Germinal center (tissue), 1 donor: ENCODE results near the gene PPP2R2B.

Experiments used
- DNase-seq: peaks from one replicate; pipeline ENCODE4 v3.0.0; 2012; ENCODE audit warnings: mixed read lengths, low spot score

Gene PPP2R2B

DNA sequence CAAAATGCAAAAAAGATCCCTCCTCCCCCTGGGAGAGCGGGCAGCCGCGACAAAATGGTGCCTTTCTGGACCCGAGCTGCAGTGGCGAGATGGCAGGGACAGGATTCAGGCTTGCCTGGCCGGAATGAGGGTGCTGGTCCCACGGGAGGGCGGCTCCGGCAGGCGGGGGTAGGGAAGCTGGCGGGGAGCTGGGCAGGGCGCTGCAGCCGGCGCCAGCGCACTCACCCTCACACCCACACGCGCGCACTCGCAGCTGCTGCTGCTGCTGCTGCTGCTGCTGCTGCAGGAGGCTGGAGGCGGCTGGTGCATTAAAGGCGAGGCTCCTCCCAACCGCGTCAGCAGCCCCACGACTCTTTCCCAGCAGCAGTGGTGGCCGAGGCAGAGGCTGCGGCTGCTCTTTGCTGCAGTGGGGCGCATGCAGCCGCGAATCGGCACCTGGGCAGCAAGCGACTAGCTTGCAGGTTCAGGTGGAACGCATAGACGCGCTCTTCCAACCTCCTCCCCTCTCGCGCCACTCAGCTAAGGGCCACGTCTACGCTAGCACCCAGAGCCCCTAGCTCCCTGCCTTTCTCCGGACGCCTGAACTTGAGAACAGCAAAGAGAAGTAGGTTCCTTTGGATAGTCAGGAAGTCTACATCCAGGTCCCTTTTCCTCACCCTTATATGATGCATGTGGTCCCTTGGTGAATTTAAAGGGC, at the start of gene PPP2R2B:
PPP2R2B (minus strand) TSS at position 282 of the 697 bp plus-strand sequence.
- DNase-seq: no peak

DNA sequence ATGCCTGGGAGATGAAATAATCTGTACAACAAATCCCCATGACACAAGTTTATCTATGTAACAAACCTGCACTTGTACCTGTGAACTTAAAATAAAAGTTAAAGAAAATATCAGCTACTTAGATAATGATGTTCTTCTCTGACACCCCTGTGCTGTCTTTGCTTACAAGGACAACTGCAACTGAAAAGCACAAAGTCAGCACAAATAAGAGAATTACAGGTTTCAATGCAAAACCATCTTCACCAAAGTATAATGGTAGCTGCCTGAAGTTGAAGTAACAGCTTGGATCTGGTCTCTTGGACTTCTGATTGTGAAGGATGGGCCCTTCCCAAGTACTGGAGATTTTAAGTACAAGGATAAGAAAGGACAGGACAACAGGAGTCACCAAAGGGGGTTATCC, 45.6 kb upstream of the PPP2R2B start:
- no peak for DNase-seq

DNA sequence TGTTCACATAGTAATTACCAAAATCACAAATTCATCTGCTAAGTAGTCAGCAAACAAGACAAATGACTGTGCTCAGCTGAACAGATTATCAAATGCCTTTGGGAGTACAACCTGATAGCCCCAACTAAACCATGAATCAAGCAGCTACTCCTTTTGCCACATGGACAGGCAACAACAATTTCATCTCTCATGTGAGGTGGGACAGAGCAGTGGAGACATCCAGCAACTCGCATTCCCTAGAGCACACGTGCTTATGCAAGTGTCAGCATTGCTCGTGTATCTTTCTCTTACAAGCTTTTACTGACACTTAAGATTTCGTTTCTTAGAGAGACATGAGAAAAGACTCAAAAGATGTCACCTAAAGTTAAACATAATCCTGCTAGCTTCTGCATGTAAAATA, 42.7 kb upstream of the PPP2R2B start:
- DNase-seq: no peak

DNA sequence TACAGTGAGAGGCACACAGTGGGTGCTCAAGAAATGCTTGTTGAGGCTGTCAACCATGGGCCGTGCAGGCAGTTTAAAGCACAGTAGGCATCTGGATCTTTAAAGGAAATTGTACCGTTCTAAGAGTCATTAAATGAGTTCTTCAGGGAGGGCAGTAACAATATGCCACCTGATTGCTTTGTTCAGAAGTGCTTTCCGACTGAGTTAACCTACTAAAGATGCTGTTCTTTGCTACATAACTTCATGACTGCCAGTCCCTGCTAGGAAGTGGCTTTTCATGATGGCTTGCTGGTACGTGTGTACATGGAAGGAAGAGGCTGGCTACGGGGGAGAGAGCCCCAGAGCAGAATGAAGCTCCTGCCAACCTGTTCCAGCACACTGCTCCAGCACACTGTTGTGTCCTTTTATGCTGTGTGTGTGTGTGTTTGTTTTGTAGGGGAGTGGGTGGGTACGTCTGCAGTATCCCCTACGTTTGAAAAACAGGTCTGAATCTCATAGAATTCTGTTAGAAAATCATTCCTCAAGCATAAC, 41.9 kb upstream of the PPP2R2B start:
- DNase-seq: no peak

DNA sequence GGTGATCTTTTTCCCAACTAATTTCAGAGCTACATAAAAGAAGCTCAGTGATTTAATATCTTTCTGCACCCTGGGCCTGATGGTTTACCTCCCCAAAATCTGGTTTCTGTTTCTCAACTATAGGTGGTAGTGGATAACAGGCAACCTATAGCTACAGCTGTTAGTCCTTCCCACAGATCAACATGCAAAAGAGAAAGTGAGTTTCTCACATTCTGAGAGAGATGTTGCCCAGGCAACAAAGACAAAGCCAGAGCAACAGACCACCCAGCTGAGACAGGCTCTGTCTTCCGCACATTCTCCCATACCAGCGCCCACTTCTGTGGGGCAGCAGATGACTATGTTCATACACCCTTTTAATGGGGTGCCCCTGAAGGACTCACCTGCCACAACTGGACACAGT, 40.7 kb upstream of the PPP2R2B start:
- no peak for DNase-seq

DNA sequence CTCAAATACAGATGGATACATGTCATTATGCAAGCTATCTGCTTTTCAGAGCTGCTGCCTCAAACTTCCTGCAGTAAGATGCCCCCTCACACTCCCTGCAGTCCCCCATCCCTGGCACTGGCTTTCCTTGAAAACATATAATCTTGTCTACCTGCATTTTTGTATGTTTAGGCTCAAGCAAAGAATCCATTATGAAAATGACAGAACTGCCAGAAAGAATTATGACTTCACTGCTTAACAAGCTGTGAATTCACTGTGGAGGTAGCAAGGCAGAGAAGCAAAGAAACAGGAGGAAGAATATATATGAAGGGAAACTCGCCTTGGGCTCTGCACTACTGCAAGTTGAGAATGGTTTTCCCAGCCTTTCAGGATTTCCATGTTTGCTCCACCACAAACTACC, 39.4 kb upstream of the PPP2R2B start:
- DNase-seq: no peak

DNA sequence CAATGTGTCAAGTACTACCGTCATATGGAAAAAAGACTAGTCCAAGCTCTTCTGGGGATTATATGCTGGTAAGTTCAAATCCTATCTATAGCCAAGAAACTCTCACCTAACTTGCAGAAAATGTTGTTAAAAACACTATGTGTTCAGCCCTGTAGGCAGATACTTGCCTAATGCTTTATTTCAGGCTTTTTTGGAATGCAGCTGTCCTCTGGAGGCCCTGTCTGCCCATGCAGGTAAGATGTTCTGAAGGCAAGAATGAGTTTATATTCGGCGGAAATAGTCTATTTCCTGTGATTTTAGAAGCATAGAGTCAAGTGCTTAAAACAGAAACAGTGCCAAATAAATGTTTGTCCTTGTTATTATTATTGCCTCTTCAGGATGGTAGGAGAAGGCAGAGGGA, 34.3 kb upstream of the PPP2R2B start:
- DNase-seq: no peak

DNA sequence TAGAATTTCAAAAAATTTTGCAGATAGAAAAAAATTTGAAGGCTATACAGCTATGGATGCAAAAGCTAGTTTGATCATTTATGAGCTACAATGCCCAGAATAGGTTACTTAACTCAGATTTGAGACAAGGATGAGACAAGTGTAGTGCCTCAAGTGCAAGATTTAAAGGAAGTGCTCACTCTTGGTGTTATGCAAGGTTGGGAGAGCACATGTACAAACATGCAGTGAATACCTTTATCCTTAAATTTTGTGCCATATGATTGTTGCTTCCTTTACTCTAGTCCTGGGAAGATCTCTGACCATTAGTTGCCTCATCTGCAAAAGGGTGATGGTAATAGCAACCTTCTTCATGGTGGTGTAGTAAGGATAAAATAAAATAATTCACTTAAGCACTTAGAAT, 31.7 kb upstream of the PPP2R2B start:
- no peak for DNase-seq

DNA sequence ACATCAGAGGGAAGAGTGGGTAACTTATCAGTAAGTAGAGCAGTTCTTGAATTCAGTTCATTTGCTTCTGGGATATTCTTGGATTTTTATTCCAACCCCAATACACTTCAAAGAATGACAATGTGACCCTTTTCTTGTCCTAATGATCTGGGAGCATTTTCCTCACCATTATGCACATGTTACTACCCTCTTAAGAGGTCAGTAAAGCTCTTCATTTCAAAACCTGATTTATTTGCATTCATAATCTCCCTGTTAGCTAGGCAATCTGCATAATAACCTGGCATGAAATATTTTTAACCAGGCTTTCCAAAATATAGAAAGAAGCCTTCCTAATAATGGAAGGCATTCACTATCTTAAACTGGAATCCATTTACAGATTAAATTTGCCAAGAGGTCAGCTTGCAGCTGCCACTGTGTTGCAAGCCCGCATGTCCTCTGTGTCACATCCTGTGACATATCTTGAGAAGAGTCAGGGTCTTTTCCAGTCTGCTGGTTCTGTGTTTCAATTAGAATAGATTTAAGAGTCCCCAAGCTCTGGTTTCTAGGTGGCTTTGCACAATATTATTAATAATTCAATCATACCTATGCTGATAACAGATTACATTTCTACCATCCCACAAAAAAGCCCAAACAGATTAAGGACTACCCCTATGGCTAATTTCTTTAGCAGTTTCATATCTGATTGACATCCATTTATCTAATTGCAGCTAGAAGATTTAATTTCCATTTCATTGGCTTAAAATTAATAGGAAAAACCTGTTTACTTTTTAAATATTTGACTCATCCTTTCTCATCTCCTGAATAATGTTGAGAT, 30.9 kb upstream of the PPP2R2B start:
- no peak for DNase-seq

DNA sequence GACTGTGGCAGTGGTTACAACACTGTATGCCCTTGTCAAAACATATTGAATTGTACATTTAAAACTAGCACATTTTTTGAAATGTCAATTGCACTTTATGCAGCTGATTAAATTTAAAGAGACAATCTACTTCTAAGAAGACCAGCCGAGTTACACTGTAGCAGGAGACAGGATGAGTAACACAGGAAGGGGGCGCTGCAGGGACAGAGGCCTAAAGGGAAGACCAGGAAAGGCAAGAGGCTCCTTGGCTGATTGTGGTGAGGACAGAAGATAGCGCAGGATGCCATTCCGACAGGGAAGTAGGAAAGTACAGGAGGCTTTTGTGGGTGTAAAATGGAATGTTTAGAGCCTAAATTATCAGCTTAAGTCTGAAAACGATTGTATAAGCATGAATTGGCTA, 28.2 kb upstream of the PPP2R2B start:
- no peak for DNase-seq

DNA sequence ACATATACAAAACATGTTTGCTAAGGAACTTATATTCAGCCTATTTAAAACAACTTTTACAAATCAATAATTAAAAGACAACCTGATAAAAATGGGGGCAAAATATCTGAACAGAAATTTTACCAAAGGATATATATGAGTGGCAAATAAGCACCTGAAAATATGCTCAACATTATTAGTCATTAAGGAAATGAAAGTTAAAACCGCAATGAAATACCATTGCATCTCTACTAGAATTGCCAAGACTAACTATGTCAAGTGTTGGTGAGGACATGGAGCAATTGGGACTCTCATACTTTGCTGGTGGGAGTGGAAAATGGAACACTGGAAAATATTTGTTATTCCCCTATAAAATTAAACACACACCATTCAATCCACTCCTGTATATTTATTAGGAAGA, 26.3 kb upstream of the PPP2R2B start:
- DNase-seq: no peak

DNA sequence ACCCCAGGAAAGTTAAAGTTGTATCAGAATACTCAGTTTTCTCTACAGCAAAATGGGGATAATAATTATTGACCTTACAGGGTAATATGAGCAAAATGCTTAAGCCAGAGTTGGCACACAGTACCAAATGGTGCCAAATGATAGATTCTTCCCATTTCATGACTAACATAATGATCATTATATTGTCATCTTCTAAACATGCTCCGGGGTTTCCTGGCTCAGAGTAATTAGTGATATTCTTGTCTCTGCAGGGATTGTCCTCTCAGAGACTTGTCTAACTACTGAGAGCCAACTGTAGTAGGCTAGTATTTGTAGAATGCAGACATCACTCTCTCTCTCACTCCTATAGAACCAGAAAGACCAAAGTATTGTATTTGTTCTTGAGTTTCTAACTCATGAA, 25.2 kb upstream of the PPP2R2B start:
- DNase-seq: no peak

DNA sequence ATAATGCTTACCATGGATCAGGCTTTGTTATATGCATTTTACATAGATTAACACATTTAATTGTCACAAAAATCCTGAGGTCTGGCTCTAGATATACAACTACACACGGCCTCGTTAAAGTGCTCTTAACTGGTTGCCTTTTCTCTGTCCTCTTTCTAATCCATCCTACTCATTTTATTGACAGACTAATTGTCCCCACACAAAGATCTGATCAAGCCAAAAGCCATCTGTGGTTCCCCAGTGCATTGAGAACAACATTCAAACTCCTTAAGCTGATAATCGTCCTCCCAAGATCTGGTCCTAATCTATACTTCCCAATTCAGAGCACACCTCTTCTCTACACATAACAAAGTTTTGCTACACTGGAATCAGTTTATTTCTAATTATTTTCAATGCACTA, 23.9 kb upstream of the PPP2R2B start:
- DNase-seq: no peak

DNA sequence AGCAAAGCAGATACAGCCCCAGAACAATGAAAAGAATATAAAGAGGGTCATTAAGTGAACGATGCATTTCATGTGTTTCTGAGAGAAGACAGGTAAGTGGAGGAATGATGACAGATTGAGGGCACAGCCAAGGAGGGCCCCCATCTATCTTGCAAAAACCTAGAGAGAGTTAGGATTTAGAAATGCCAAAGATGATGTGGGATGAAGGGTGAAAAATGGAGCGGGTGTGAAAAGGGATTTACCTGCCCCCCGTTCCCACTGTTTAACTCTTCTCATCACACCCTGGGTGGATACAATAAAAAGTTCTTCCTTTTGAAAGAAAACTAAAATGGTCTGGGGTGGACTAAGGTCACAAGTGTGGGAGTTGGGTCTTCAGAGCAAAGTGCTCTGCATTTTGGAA, 18.5 kb upstream of the PPP2R2B start:
- no peak for DNase-seq

DNA sequence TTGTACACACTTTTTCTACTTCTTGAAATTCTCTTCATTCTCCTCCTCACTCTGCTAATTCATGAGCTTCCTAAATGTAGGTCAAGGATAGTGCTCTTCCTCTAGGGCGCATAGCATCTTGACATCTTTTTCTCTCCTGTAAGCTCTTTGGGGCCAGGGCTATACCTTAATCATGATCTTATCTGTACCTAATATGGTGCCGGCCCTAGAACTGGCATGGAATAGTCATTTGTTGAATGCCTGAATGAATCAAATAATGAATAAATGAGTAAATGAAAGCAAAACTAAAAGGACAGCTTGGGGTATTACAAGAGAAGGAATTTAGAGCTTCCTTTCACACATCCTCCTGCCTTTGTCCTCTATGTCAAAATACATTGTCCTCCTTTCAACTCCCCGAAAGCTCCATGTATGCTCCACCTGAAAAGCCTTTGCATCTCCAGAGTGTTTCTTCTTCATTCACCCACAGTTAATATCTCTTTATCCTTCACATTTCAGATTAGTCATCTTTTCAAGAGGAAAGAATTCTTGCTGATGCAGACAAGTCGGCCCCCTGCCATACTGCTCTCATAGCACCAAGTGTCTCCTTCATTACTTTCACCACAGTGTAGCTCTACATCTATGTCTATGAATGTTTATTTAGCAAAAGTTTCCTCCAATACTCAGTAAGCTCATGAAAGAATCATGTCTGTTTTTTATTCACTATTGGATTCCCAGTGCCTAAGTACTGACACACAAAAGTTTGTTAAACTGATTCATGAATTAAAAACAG, 16.4 kb upstream of the PPP2R2B start:
- no peak for DNase-seq

DNA sequence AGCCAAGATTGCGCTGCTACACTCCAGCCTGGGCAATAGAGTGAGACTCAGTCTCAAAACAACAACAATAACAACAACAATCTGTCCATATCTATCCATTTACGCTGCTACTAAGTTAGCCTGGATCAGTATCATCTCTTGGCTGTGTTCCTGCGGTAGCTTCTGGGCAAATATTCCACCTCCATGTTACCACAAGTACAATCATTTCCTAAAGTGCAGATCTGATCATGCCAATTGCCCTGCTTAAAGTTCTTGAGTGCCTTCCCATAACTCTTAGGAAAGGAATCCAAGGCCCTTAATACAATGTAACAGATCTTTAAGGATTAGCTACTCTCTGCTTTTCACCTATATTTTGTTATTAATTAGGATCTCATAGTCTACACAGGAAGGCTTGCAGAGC, 15.4 kb upstream of the PPP2R2B start:
- no peak for DNase-seq

DNA sequence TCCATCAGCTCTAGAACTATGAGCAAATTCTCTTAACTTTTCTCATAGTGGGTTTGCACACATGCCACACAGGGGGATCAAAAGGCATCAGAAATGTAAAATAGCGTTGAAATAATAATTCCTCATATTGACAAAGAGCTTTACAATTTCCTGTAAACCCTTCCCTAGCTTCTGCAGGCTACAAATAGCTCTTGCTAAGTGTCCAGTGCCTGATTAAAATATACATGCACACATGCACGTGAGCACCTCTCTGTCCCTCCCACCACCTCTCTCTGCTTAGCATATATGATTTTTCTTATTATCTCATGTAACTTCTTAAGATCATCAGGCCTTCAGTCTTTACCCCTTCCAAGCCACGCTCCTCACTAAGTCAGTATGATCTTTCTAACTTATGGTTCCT, 13.7 kb upstream of the PPP2R2B start:
- DNase-seq: no peak

DNA sequence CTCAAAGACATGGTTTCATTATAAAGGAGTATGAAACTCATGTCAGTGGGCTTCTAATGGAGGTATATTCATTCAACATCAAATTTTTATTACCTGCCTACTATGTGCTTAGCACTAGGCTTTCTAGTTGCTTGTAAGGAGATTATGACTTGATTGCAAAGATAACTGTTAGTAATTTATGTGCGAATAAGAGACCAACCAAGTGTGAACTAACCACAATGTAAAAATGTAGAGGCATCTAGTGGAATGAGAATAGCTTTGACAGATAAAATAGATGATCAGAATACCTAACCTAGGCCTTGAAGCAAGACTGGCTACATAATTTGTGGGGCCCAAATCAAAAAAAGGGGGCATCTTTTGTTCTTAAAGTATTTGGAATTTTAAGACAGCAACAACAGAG, 13.0 kb upstream of the PPP2R2B start:
- DNase-seq: no peak

DNA sequence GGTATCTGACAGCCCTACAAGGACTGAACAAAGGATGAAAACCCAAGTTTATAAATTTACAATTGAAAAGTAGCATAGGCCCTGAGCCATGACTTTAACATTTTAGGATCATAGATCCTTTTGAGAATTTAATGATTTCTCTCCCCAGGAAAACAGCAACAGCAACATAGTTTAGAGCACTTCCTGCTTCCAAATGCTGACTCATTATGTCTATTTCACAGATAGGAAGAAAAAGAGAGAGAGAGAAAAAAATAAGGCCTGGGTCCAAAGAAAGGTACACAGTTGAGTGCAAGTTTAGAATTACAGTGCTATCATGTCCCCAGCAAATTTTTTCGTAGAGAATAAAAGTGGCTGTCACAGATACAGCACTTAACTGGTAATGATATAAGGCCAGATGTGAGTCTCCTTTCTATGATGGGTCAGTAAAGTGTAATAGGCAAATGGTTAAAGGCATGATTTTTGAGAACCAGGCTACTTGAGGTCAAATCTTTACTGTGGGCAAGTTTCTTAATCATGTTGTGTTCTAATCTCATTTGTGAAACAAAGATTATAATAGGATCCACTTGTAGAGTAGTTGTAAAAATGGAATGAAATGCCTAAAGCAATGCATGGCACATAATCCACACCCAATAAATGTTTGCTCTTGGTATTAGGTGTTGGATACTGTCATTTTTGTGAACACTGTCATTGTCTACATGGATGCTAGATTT, 12.3 kb upstream of the PPP2R2B start:
- DNase-seq: no peak

DNA sequence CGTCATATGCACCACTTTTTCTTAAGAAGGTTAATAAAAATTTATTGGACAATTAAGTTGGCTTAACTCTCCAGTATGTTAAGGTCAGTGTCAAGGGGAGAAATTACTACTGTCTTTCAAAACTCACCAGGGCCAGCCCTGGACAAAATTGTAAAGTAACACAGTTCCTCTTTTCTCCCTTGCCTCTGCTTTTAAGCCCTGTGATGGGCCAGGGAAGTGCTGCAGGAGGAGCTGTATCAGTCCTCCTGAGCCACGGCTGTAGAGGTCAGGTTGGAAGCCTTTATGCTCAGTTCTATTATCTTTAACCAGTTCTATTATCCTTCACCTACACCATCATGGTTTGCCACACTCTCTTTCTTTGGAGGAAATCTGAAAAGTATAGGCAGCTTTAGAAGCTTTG, 11.5 kb upstream of the PPP2R2B start:
- no peak for DNase-seq

DNA sequence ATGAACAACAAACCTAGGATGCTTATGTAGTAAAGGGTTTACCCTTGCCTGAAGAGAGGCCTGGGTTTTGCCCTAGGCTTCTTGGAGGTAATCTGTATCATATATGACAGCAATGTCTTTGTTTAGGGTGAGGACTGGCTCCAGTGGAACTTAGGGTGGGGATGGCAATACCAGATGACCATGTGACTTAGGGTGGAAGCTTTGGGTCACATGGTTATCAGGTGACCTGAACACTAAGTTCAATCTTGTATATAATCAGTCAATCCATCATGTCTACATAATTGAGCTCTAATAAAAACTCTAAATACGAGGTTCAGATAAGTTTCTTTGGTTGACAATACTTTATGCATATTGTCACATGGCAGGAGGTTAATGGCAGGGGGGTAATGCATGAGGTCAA, 10.6 kb upstream of the PPP2R2B start:
- no peak for DNase-seq

DNA sequence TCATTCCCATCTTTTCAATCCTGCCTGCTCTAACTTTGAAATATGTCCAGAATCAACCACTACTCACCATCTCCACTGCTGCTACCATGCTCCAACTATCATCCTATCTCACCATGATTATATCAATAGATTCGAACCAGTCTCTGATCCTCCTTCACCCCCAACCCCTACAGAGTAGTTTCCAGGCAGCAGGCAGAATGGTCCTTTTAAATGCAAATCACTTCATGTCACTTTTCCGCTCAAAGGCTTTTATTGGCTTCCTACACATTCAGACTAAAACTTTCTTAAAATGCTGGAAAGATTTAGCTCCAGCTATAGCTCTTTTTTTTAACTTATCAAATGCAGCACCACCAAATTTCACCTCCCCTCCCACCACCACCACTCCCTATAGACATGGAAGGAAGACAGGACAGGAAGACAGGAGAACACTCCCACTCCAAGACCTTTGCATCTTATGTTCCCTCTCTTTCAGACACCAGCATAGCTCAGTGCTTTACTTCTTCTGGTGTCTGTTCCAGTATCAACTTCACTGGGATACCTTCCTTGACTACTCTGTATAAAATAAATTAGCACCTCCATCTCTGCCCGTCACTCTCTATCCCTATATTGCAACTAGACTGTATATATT, 9.9 kb upstream of the PPP2R2B start:
- DNase-seq: no peak
